ENCODE measurements around the gene STYK1.
A peak's percentile ranks its signal among the peaks of the same experiment; 100 is the strongest.

Gene STYK1

GRCh38 chr12:10607885-10608458 is 65.9 kb downstream of the STYK1 start:
- peak; percentile 22; the same call in 1 of the 2 replicates for TF ChIP-seq CTCF (IDR thresholded peaks at IDR 0.05)

GRCh38 chr12:10601860-10602259 is 72.0 kb downstream of the STYK1 start:
- no peak for TF ChIP-seq CTCF (IDR thresholded peaks at IDR 0.05)

- TF ChIP-seq CTCF (IDR thresholded peaks at IDR 0.05) = no peak
These were observed 72.9 kb downstream of the STYK1 start for GRCh38 chr12:10600988-10601387.

GRCh38 chr12:10595881-10596280 is 78.0 kb downstream of the STYK1 start:
- TF ChIP-seq CTCF (IDR thresholded peaks at IDR 0.05) = no peak

- no peak for TF ChIP-seq CTCF (IDR thresholded peaks at IDR 0.05)
These were observed 82.9 kb downstream of the STYK1 start for GRCh38 chr12:10590966-10591365.

- no peak for TF ChIP-seq CTCF (IDR thresholded peaks at IDR 0.05)
These were observed 89.4 kb downstream of the STYK1 start for GRCh38 chr12:10584415-10584814.

- TF ChIP-seq CTCF (IDR thresholded peaks at IDR 0.05) = no peak
These were observed 91.1 kb downstream of the STYK1 start for GRCh38 chr12:10582704-10583103.

GRCh38 chr12:10574307-10574706 is 99.5 kb downstream of the STYK1 start:
- no peak for TF ChIP-seq CTCF (IDR thresholded peaks at IDR 0.05)
